Urothelium cell line (cell line): ENCODE results near the gene ADGRL3.
A peak's percentile ranks its signal among the peaks of the same experiment; 100 is the strongest.

ENCODE experiments used
- DNase-seq: peaks from one replicate; pipeline ENCODE4 v3.0.0; 2011; ENCODE audit warnings: low spot score, mixed read lengths
- FAIRE-seq: peaks from 2 replicates; lab custom pipeline; 2011; peaks lifted over from hg19 to GRCh38; lab: Jason Lieb, UNC

The ADGRL3 gene

DNA sequence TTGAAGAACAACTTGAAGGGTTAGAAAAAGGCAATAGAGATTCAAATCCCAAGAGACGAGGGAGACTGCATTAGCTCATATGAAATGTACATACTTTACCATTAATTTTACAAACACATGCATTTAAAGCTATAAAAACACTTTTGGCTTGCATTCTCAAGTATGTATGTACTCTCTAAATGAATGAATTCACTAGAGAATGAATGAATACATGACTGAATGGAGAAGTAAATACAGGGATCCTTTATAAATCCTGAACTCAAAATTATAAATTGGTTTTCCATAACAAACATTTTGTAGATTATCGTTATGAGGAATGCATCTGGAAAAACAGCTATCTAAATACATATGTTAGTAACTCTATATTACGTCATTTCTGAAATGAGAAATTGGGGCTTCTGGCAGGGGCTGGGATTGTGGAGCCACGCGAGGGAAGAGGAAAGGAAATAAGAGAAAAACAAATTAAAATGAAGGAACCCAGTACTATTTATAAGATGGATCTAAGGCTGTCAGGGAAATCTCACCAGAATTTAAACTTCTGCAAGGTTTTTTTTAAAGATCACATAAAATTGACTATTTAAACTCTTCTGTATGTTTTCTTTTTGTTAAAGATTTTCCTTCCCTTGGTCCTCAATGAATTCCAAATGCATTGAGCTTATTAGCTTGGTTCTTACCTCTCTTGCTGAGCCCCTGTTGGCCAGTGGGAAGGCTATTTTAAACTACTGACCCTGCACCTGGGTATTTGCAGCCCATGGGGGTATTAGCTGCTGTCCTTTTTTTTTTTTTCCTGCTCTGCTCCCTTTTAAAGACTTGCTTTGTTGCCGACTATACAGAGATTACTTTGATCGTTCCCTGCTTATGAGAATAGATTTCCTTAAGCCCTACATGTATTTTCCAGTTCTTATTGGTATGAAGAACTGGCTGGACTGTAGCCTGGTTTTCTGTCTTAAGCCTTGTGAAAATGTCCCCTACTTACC, 207.8 kb downstream of the ADGRL3 start:
- DNase-seq (no peak), FAIRE-seq (no peak)

GRCh38 chr4:61408861-61409260, 208.7 kb downstream of the ADGRL3 start:
- no peak for FAIRE-seq
- DNase-seq = no peak

DNA sequence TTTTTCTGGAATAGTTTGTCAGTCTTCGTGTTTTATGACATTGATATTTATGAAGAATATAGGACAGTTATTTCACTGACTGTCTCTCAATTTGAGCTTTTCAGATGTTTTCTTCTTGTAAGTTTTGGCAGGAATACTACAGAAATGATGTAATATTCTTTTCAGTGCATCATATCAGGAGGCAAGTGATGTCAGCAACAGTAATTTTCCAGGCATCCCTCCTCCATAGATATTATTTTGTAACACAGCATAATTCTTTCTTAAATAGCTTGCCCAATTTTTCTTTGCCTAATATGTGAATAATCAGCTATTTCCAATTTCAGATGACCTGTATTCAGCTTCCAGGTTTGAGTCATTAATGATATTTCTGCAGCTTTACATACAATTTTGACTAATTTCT, 211.1 kb downstream of the ADGRL3 start:
- DNase-seq = no peak
- FAIRE-seq = no peak

GRCh38 chr4:61425315-61425714, 225.2 kb downstream of the ADGRL3 start:
- no peak for DNase-seq
- no peak for FAIRE-seq

DNA sequence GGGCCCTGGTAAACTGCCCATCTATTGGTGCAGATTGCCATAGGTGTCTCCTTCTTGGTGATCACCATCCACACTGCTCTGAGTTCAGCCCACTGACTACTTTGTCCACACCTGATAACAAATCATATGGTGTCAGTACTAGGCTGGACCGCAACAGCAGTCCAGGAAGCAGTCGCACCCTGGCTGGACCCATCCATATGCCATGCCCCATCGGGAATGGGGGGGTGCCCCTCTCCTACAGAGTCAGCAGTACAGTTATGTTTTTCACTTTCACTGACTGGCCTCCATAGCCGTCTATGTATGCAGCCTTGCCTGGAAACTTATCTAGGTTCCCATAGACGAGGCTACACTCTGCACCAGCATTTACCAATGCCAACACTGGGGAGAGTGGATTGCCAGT, 226.1 kb downstream of the ADGRL3 start:
- no peak for FAIRE-seq

GRCh38 chr4:61427099-61427817, 227.1 kb downstream of the ADGRL3 start:
- DNase-seq (no peak), FAIRE-seq (peak; percentile 56)

More for the DNA sequence above, 226.1 kb downstream of the ADGRL3 start:
- no peak for DNase-seq

- peak; percentile 55 for DNase-seq
Measured at GRCh38 chr4:61427818-61428495, 227.8 kb downstream of the ADGRL3 start.

DNA sequence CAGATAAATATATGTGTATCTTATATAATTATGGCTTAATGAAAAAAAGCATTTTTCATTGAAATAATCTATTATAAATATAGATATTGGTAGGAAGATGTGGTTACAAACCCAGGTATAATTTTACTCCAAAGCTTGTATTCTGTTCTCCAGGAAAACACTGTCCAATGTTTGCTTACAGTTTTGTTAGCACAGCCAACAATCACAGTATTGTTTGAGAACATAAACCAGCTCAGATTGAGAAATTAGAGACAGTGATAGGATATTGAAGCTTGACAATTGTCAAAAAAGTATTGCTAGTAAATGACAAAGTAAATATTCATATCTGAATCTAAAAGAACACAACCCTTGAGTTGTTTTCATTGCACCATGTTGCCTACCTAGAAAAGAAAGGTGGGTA, 228.8 kb downstream of the ADGRL3 start:
- no peak for DNase-seq
- no peak for FAIRE-seq

More at GRCh38 chr4:61427818-61428495, 227.8 kb downstream of the ADGRL3 start:
- FAIRE-seq = peak; percentile 97

DNA sequence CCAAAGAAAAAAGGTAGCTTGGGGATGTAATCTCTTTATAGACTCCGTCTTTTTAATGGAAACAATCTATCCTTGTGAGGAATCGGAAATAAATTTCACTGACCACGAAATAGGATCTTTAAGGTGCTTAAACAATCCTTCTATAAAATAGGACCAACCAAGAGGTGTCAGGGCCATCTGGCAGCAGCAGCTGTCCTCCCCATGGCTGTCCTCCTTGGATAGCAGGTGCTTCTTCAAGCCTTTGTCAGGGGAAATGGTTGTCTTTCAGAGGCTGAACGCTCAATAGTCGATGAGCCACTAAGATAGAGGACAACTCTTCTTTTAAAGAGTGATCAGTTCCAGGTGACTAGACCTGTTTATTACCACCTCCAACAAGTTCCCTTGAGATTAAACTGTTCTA, 231.0 kb downstream of the ADGRL3 start:
- FAIRE-seq (no peak), DNase-seq (no peak)

DNA sequence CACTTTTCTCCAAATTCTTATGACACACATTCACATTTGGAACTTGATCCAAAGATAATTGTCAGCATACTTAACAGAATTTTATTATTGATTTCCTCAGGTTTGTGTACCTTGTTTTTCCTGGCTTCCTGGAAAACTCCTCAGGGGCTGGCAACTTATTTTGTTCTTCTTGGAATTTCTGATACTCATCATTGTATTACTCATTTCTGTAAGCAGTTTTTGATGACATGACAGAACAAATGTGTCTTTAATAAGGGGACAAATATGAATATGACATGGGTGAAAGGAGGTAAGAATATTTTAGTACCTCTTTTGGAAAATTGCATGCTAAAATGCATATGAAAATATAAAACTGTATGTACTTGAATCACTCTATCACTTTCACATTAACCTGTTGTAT, 237.8 kb downstream of the ADGRL3 start:
- FAIRE-seq (no peak), DNase-seq (no peak)

GRCh38 chr4:61440321-61440720, 240.2 kb downstream of the ADGRL3 start:
- DNase-seq (no peak), FAIRE-seq (no peak)

DNA sequence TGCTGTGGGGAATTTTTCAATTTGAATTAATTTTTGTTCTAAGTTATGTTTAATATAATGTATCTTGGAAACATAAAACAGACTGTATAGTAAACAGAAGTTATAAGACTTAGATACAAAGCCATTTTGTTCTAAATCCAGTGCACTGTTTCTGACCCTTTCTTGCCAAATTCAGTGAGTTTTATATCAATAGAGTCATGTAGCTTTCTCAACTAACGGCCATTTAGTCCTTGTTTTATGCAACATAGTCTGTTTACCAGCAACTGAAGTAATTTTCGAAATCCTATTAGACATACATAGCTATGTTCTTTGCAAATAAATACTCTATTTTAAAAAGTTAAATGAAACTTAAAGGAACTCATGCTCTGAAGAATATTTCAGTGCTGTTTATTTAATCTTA, 242.8 kb downstream of the ADGRL3 start:
- FAIRE-seq (no peak), DNase-seq (no peak)

DNA sequence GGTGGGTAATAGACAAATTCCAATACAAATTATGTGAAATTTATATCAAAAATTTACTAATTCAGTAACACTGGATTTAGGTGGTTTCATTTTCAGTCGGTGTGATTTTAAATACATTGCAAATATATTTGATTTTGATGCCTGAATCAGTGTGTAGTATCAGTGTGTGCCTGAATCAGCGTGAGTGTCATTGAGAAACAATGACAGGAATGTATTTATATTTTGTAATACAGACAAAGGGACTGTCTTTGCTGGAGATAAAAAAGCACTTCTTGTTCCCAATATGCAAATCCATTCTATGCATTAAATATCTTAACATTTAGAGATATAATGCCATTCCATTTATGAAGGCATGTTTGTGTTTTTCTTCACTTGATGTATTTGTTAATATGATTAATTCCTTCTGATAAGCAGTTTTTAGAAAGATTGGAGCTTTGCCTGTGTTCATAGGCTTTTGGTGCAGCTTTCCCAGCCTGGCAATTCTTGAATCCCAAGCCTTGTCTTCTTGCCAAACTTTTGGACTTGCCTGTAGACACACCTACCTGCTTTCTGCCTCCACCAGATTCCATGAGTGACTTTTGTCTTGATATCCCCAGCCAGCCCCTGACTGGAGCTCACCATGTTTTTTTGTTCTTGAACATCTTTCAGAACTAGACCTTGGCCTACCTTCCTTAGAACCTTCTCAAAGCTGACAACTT, 243.8 kb downstream of the ADGRL3 start:
- FAIRE-seq (no peak), DNase-seq (peak; percentile 39)

GRCh38 chr4:61445374-61446063, 245.4 kb downstream of the ADGRL3 start:
- no peak for DNase-seq
- peak; percentile 87 for FAIRE-seq

DNA sequence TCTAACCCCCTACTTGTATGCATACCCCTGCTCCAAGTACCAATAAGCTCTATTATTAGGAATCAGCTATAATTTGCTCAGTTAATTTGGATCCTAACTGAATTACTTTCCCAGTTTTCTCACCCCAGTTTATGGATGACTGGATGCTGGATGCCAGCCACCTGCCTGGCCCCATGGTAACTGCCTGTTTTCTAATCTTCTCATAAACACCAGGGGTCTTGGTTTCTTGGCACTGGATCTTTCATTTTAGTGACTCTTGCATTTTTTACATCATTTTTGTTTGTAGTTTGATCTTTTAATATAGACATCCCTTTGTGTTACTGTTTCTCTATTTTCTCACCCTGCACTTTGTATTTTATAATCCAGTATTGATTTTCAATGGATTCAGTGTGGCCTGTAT, 246.8 kb downstream of the ADGRL3 start:
- DNase-seq (no peak), FAIRE-seq (no peak)

DNA sequence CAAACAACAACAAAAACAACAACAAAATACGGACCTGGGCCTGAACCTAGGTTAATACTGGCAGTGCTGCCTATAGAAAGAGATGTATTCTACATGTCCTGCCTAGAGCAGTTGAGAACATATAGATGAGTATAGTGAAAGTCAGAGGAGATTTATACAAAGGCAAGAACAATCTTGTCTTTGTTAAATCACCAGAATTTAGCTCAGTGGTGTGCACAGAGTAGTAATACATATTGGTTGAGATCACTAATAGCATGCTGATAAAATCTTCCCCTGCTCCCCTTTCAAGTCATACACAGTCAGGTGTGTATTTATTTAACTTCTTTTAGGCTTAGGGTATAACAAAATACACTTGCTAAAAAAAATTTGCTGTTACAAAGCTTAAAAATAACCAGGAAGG, 247.8 kb downstream of the ADGRL3 start:
- DNase-seq = no peak
- no peak for FAIRE-seq

- DNase-seq (no peak), FAIRE-seq (no peak)
Measured at GRCh38 chr4:61451935-61452334, 251.8 kb downstream of the ADGRL3 start.

DNA sequence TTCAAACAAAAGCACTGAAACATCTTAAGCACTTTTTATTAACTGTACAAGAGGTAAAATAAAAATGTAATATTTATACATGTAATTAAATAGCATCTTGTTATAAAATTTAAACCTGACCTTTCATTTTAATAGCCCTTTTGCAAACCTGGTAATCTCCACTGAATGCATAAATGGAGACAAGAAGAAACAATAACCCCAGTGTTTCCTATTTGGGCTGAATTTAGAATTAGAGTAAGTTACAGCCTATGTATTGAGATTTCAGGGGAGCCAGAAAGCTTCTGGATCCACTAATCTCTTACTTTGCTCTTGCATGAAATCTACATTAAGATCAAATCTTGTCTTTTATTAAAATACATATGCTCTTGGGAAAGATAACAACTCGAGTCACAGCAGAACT, 261.8 kb downstream of the ADGRL3 start:
- DNase-seq (no peak), FAIRE-seq (no peak)

- DNase-seq (peak; percentile 59), FAIRE-seq (peak; percentile 53)
Measured at GRCh38 chr4:61462451-61463326, 262.6 kb downstream of the ADGRL3 start.
